H1 (cell line): Measurements from ENCODE around the gene BPIFB2. TPM values are rescaled to one million over a fixed set of nuclear protein-coding genes. Genes with fewer than 3 reads are reported as not detected.

Experiments used
- MAX ChIP-seq: IDR thresholded peaks from 2 replicates; pipeline ENCODE4 v1.6.1; 2012; ENCODE audit warnings: inconsistent platforms
- SUZ12 ChIP-seq: fragments of 200-600 bp; sonication (generic); IDR thresholded peaks from 2 replicates; pipeline ENCODE4 v1.6.1; 2012; ENCODE audit warnings: mild to moderate bottlenecking, inconsistent platforms, low read length, moderate library complexity, mixed read lengths
- TBP ChIP-seq: IDR thresholded peaks from 2 replicates; pipeline ENCODE4 v1.6.1; 2011; ENCODE audit warnings: low read depth, low read length, improper control_type of control experiment
- polyA plus RNA-seq, 7 experiments: library from polyadenylated mRNA; depleted of rRNA in 3 of 7; stranded (reverse) in 5 of 7; unstranded in 2 of 7; fragments of >200 nt in 5 of 7; fragments of 200-250 nt in 2 of 7; gene quantifications; 1 replicate in 5 of 7; 2 replicates in 1 of 7; 4 replicates in 1 of 7; pipeline versions ENCODE4 v1.2.1 to v1.2.3, GENCODE V29; 2011 to 2013; ENCODE audit warnings: missing spikeins in 2 of 7, mixed read lengths in 2 of 7
- total RNA-seq: library from RNA; stranded (reverse); fragmentation: NEBNext Ultra II Directional; extraction: Animal tissue kit (Norgen Biotek cat#: 25700); gene quantifications from 2 replicates; pipeline ENCODE4 v1.2.1, GENCODE V29; 2021

BPIFB2 gene
- total and polyA plus RNA-seq, 2 of the 8 experiments (the other 6 are each of a cell fraction or from before 2014, with no cell fraction given): not detected

- TF ChIP-seq TBP (no peak), SUZ12 (no peak), MAX (no peak)
Measured at GRCh38 chr20:32997431-32997830, 10.1 kb upstream of the BPIFB2 start (continued).
